GM18519 (cell line): ENCODE results near the gene EPB41L2.
"Not testable (repeated sequence)": the region's sequence is repeated elsewhere in the genome, so short reads cannot be mapped to it uniquely, and the experiment has no call there.

ENCODE experiments used
- ATAC-seq: cut with Tn5 transposase; IDR thresholded peaks from one replicate; pipeline ENCODE4 v1.9.1; 2021; ENCODE audit warnings: mild to moderate bottlenecking, moderate library complexity; ENCODE audit not compliant: unreplicated experiment, low FRiP score

The EPB41L2 gene

DNA sequence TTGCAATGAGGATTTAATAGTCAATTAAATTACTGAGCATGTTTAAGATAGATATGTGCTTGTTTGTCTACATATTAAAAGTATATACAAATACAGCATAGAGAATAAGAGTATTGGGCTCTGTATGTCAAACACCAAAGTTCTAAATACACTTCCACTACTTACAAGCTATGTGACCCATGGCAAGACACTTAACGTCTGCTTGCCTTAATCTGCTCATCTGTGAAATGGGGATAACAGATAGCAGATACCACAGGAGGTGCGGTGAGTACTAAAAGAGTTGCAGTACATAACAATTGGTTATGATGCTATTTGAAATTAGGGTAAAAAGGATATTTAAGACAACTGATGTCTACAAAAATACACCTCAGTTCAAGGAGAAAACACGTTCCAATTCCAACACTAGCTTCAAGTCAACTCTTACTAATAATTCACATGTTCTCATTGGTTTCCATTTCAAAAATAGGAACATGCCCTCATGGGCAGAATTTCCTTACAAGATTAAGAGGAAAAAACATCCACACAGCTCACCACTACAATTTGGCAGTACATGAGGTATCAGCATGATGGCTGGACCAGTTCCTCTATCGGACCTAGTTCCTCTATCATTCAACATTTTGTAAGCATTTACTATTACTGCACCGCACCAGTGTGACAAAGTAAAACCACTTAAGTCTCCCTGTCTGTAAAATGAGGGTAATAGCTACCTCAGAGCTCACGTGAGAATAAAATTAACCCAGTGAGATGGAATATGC lies 134.7 kb downstream of the EPB41L2 start:
- no peak for ATAC-seq

DNA sequence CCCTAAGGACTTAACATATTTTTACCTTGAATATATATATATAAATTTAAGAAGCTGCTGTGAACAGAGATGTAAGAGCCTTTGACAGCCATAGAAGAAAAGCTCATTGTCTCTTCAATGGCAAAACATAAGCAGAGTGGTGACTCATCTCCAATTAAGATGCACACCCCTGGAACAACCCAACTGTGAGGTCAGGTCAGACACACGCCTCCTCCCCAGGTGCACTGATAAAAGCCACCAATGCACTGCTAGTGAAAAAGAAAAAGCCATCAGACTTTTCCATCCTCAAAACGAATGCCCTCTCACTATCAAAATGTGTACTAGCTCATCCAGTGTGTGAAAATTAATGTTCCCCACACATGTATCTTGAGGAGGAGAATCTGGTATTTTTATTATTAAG lies 135.7 kb downstream of the EPB41L2 start:
- no peak for ATAC-seq

DNA sequence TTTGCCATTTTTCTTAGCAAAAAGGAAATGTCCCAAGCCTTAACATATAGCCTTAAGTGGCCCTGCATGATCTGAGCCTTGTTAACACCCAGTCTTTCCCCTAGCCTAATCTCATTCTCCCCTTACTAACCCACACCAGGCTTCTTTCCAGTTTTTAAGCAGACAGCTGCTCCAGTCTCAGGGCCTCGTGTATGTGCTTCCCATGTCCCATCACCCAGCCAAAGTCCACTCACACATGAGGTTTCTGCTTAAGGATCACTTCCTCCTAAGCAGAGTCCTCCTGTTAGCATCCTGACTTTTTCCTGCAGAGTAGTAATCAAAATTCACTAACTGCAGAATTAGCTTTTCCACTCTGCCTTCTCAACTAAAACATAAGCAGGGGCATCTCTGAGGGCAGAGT lies 139.7 kb downstream of the EPB41L2 start:
- no peak for ATAC-seq

- ATAC-seq: no peak
Measured at GRCh38 chr6:130922922-130923321, 140.1 kb downstream of the EPB41L2 start.

- ATAC-seq: no peak
Measured at GRCh38 chr6:130920969-130921368, 142.1 kb downstream of the EPB41L2 start.

DNA sequence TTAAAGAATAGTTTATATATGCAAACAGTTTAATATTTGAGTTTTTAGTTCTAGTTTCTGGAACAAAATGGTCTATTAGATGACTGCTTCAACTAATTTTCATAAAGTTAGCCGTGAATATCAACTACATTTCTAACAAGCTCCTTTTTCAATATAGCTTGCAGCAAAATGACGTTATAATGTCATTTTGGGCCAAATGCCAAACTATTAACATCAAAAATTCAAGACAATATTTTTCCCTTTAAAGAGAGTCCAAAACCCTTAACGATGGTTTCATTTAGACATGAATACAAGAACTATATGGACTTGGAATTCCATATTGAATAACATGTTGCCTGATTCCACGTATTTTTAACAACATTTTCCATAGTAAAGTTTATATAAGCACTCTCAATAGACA lies 144.9 kb downstream of the EPB41L2 start:
- no peak for ATAC-seq

DNA sequence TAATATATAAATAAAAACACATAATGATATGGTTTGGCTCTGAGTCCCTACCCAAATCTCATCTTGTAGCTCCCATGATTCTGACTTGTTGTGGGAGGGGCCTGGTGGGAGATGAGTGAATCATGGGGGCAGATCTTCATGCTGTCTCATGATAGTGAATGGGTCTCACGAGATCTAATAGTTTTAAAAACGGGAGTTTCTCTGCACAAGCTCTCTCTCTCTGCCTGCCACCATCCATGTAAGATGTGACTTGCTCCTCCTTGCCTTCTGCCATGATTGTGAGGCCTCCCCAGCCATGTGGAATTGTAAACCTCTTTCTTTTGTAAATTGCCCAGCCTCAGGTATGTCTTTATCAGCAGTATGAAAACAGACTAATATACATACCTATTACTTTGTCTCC lies 147.4 kb downstream of the EPB41L2 start:
- not testable (repeated sequence) for ATAC-seq

DNA sequence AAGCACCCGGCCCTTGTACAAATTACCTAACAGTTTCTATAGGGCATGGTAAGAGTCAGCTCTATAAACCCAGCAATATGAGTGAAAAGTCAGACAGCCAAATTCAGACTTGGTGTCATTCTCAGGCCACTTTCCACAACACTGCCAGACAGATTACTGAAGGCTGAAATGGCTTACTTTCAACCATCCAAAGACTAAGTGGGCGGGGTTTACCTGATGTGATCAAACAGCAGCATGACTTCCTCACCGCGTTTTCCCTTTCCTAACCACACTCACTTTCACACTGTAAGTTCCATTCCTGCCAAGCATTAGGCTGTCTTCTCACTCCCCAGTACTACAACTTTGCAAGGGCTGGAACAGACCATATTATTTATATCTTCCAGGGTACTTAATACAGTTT lies 149.9 kb downstream of the EPB41L2 start:
- peak; percentile 46 for ATAC-seq

GRCh38 chr6:130912434-130912833 lies 150.6 kb downstream of the EPB41L2 start:
- ATAC-seq: no peak

DNA sequence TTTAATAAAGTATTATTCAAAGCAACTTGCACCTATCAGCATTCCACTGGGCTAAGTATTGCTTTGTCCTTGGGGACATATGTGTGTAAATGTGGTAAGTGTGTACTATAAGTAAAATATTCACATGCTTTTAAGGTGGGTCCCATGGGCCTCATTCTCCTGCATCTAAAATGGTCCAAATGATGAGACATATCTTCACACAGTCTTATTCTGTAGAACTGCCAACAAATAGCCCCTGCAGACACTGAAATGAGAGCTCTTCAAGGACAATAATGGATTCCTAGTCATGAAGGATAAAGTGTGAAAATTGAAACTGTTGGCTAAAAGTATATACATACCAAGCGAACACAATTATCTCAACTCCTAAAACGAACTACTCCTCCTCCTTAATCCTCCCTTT lies 154.1 kb downstream of the EPB41L2 start:
- ATAC-seq: no peak

DNA sequence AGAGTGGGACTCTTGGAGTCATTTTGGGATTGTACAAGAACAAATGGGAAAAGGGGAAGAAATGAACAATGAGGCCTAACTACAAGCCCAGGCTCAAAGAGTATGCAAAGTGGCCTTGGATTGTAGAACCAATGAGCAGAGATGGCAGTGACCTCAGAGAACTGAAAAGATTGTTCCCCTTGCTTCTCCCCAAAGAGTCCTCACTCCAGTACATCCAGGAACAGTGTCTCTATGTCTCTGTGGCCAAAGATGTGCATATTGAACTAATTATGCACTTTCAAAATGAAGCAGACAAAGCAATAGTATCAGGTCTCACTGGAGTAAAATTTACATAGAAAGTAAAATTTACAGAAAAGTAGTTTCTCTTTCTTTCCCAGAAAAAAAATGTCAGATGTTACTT lies 154.9 kb downstream of the EPB41L2 start:
- ATAC-seq: peak; percentile 64

DNA sequence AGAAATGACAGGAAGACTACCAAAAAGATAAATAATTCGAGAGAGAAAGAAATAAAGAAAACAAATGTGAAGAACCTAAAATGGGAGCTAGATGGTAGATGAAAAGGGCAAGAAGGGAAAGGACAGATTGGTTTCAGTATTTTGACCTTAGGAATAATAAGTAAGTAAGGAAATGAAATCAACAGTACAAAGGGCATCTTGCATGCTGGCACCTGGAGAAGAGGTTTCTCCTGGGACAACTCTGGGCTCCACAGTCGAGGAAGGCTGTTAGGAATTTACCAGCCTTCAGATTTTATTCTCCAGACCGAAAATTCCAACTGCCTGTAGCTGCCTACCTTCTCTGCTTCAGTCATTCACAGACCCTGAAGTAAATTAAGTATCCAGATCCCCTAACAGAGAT lies 155.4 kb downstream of the EPB41L2 start:
- no peak for ATAC-seq

GRCh38 chr6:130906736-130907381 lies 156.2 kb downstream of the EPB41L2 start:
- ATAC-seq: no peak

DNA sequence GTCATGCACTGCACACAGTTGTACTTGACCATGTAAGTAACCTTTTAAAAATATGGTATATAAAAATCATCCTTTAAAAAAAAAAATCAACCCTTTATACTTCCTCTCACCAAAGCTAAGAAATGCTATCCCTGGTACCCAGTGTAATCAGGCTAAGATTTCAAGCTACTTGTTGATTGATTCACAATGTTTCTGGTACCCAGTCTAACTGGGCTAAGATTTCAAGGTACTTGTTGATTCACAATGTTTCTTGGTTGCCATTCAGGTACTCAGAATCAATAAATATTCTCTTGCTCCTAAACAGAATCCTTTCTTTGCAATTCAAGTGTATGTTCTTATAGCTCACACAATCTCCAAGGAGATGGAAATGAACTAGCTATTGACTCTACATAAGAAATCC lies 159.4 kb downstream of the EPB41L2 start:
- ATAC-seq: no peak

GRCh38 chr6:130903007-130903406 lies 160.0 kb downstream of the EPB41L2 start:
- no peak for ATAC-seq

- ATAC-seq: no peak
Measured at GRCh38 chr6:130900913-130901312, 162.1 kb downstream of the EPB41L2 start.

GRCh38 chr6:130896249-130896648 lies 166.8 kb downstream of the EPB41L2 start:
- no peak for ATAC-seq

DNA sequence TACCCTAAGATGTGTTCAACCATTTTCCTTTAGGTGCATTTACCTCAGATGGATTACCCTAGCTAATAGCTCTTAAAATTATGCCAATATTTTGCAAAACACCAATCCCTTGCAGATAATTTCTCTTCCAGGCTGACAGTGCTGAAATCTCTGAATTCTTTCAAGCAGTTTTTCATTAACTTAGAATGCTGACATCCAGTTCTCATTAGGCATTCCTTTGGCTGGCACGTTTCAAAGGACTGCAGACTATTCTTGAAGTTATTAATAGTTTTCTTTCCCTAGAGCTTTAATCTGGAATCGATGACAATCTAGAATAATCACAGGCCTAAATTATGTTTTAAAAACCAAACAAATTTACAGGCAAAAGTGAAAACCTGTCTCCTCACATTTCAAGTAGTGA lies 167.5 kb downstream of the EPB41L2 start:
- no peak for ATAC-seq

GRCh38 chr6:130893766-130894165 lies 169.3 kb downstream of the EPB41L2 start:
- ATAC-seq: no peak

GRCh38 chr6:130893277-130893676 lies 169.8 kb downstream of the EPB41L2 start:
- no peak for ATAC-seq

DNA sequence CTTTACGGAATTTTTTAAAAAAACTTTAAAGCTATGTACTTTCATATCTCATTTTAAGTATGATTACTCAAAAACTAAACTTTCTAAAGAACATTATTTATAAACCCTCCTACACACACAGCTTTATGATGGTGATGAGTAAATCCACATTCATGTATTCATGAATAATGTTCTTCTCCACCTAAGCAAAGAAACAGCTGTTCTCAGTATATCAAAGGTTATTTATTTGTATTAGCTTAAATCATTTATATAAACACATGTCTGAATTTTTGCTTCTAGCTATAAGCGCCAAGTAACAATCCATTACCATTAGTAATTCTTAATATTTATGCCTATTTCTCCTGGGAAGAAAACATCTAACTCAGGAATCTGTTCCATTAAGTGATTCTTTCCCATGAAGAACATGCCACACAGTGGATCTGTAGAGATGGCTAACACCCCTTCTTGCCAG lies 172.5 kb downstream of the EPB41L2 start:
- ATAC-seq: no peak

DNA sequence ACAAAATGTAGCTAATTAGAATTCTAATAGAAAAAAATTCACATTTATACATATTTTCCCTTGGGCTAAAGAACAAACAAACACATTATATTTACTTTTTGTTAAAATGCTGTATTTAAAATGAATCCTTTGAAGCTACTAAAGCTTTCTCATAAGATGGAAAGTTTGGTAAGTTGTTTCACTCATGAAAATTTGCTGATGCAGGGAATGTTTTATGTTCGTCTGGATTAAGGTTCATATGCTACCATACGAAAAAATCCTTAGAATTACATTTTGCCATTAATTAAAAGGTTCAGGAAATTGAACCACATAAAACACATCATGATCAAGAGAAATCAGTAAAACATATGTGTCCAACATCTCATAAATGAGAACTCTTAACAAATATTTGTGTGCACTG lies 173.6 kb downstream of the EPB41L2 start:
- ATAC-seq: no peak
